ENCODE measurements around the gene AMFR.
"Not testable (repeated sequence)": the region's sequence is repeated elsewhere in the genome, so short reads cannot be mapped to it uniquely, and the experiment has no call there.

Gene AMFR

DNA sequence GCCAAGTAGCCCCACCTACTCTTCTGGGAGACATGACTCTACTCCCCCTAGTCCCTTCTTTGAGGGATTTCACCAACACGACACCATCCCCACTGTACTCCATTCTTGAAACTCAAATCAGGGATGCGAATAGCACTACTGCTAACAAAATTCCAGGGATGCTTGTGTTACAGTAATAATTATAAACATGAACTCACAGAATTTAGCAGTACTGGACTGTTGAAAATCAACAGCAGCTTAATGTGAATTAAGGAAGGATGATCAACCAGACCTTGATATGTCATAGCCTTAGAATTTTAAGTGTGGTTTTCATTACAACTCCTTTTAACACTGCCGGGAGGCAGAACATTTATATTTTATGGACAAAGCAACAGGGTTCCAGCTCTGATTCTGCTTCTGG is 37.9 kb downstream of the AMFR start:
- peak; percentile 48 for DNase-seq

DNA sequence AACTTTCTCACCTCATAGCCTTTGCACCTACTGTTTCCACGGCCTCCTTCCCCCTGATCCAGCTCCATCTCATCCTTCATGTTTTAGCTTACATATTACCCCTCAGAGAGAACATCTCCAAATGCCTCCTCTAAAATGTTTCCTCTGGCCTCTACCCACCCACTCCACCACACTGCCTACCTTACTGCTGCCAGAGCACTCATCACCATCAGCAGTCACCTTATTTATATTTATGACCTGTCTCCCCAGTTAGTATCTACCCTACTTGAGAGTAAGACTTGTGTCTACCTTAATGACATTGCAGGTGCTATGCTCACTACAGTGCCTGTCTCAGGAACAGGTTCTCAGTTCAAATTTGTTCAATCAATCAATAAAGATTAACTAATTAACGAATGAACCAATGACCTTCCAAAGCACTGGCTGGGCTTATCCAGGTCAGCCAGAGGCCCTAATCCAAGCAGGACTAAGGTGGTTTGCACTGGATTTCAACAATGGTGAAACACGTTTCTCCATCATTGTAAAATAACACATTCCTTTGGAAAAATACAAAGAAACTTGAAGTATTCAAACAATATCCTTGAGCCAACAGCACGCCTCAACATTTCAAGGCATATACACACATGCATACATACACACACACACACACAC is 41.1 kb downstream of the AMFR start:
- DNase-seq: no peak

- DNase-seq: peak; percentile 18
Observed at GRCh38 chr16:56382901-56383355, 42.4 kb downstream of the AMFR start.

DNA sequence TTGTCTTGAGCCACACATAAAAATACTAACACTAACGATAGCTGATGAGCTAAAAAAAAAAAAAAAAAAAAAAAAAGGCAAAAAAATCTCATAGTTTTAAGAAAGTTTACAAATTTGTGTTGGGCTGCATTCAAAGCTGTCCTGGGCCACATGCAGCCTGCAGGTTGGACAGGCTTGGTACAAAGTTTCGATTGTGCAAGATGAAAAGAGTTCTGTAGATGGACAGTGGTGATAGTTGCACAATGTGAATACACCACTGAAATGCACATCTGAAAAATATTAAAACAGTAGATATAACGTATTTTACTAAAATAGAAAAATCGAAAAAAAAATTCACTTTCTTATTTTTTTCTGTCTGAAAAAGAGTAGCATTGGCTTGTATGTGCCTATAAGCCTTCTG is 42.9 kb downstream of the AMFR start:
- no peak for DNase-seq

DNA sequence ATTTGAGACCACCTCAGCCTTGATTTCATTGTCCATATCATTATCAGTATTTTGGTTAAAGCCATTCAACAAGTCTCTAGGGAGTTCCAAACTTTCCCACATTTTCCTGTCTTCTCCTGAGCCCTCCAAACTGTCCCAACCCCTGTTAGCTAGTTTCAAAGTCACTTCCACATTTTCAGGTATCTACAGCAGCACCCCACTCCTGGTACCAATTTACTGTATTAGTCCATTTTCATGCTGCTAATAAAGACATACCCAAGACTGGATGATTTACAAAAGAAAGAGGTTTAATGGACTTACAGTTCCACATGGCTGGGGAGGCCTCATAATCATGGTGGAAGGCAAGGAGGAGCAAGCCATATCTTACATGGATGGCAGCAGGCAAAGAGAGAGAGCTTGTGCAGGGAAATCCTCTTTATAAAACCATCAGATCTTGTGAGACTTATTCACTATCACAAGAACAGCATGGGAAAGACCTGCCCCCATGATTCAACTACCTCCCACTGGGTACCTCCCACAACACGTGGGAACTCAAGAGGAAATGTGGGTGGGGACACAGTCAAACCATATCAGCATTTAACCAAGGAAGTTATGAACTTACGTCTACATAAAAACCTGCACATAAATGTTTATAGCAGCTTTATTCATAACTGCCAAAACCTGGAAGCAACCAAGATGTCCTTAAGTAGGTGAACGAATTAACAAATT is 44.4 kb downstream of the AMFR start:
- DNase-seq: not testable (repeated sequence)

DNA sequence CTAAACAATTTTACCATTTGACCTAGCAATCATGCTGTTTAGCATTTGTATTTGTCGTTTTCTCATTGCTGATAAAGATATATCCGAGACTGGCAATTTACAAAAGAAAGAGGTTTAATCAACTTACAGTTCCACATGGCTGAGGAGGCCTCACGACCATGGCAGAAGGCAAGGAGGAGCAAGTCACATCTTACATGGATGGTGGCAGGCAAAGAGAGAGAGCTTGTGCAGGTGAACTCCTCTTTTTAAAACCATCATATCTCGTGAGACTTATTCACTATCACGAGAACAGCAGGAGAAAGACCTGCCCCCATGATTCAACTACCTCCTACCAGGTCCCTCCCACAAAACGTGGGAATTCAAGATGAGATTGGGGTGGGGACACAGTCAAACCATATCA is 46.3 kb downstream of the AMFR start:
- not testable (repeated sequence) for DNase-seq

DNA sequence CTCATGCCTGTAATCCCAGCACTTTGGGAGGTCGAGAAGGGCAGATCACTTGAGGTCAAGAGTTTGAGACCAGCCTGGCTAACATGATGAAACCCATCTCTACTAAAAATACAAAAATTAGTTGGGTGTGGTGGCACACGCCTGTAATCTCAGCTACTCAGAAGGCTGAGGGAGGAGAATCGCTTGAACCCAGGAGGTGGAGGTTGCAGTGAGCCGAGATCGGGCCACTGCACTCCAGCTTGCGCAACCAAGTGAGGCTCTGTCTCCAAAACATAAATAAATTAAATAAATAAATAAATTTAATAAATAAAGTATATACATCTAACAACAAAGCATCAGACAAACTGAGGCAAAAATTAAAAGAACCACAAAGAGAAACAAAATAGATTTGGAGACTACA is 49.6 kb downstream of the AMFR start:
- DNase-seq: not testable (repeated sequence)

GRCh38 chr16:56373003-56373402 is 52.3 kb downstream of the AMFR start:
- DNase-seq: no peak

DNA sequence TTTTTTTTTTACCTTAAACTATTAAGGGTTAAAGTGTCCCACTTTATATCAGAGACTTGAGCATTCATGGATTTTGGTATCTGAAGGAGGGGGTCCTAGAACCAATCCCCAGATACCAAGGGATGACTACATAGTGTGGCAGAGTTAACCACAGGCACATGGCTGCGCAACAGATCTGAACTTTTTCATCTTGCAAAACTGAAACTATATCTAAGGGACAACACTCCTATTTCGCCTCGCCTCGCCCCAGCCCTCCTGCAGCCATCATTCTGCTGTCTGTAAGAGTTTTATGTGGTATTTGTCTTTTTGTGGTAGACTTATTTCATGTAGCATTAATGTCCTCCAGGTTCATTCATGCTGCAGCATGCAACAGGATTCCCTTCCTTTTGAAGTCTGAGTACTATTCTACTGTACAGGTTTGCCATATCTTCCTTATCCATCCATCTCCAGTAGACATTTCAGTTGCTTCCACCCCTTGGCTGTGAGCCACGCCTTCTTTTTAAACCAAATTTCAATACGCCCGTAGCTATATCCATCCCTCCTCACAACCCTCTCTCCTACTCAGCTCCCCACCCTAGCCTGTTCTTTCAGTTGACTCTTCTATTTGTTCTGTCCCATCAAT is 53.2 kb downstream of the AMFR start:
- DNase-seq: no peak

GRCh38 chr16:56371660-56371937 is 53.7 kb downstream of the AMFR start:
- no peak for DNase-seq

DNA sequence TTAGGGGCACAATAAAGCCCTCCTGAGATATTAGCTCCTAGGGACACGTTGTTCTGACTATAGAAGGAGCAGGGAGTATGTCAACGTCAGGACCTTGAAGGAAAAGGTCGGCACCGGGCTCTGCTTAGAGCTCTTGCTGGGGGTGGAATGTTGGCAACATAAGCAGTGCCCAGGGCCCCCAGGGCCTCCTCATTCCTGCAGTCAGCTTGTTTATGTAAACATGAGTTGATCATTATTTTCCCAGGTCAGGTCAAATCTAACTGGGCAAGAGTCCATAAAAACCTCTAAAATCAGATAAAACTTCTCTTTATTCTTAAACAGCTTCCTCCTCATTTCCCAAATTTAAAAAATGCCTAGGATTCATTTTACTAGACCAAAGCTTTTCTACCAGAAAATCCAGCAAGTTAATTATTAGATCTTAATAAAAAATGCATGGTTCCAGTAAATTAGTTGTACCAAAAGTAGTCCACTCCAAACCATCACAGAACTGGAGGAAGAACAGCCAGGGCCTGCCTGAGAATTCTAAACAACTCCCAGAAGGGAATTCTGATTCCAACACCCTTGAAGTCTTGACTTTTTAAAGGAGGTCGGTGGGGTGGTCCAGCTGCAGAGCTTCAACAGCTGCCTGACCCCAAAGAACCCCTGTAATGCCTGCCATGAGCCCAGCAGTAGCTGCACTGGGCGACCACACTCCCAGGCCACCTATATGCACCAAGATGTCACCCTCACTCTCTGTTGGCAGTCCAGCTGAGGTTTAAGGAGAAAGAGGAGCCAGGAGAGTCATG is 54.3 kb downstream of the AMFR start:
- DNase-seq: no peak

- no peak for DNase-seq
Observed at GRCh38 chr16:56370185-56370874, 55.0 kb downstream of the AMFR start.

DNA sequence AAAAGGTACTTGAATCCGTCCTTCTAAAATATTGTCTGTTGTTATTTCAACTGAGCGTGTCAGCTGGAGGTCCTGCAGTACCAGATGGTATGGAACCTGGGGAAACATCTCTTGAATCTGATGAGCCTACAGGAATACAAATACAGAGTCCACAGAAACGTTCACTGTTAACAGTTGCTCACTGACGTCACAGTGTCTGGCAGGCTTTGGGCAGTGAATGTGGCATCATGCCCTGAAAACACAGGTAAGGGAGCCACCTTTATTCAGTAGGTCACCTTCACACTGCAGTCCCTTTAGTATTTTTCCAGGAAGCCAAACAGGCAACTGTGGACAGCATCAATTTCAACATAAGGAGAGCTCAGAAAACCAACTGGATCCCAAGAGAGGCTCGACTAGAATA is 56.1 kb downstream of the AMFR start:
- DNase-seq: no peak

GRCh38 chr16:56368545-56368944 is 56.8 kb downstream of the AMFR start:
- no peak for DNase-seq

DNA sequence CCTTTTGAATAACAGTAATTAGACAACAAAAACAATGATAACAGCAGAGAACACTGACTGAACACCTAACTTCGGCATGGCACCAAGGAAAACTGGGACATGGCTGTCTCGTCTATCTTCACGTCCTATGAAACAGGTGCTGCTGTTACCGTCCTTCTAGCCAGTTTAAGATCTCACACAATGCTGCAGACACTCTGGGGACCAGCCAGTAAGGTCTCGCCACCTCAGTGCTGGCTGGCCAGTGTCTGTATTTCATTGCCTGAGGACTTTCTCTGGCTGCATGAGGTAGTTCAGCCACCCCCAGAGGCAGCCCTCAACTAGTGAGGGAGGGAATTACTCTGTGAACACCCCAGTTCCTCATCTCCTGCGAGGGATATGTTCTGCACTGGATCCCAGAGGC is 57.6 kb downstream of the AMFR start:
- no peak for DNase-seq

DNA sequence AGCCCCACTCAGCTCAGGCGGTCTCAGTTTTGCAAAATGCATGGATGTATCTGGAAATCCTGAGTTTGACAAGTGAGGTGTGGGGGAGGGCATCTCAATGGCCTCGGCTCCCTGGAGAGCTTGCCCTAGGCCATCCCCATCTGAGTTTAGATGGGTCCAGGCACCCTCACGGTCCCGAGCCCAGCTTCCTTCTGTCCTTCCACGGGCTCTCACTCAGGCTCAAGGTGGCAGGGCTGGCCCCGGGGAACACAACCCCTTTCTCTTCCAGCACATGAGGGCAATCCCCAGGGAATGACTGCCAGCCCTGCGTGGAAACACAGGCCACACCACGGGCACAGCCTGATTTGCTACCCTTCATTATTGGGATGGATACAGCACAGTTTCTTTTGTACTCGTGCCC is 58.4 kb downstream of the AMFR start:
- DNase-seq: no peak

DNA sequence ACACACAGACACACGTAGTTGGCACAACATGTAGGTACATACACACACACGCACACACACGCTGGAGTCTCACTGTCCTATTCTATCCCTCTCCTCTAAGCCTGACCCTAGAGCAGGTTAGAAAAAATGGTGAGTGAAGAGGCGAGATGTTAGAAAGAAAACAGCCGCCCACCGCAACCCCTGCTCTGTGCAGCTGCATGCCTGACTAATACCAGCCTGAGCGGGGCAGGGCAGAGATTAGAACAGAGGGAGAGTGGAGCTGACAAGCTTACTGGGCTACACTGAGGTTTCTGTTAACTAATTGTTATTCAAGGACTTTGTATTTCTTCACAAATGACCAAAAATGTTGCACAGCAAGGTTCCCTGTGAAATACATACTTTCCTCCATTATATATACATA is 59.8 kb downstream of the AMFR start:
- DNase-seq: no peak

- DNase-seq: no peak
Observed at GRCh38 chr16:56364865-56365264, 60.5 kb downstream of the AMFR start.

DNA sequence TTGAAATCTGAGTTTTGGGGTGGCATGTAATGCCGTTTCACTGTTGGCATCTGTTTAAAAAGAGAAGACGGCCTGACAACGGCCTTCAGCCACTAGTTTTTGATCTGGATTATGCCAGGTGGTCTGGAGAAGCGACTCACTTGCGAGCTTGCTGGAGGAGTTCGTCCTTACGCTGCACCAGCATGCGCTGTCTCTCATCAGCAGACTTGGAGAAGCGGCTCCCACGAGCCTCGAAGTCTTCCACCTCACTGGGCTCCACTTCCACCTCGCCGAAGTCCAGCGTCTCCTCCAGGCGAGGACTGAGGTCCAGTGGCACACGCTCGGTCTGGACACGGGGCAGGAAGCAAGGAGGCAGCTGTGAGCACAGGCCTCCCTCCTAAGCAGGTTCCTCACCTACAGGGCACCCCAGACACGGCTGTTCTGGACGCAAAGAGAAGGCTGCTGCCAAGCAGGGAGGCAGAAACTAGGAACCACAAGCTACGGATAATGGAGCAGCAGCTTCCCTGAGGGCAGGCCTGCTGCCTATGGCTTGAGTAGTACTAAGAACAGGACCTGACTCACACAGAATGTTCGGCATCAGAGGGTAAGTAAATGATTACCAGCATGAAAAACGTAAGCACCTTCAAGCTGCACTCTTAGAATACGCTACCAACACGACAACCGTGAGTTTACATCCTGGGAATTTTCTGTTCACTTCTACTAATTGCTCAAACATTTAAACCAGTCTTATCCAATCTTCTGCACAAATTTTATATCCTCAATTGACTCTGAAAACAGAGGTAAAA is 61.4 kb downstream of the AMFR start:
- no peak for DNase-seq

GRCh38 chr16:56363181-56363716 is 62.1 kb downstream of the AMFR start:
- DNase-seq: no peak

- no peak for DNase-seq
Observed at GRCh38 chr16:56362706-56363105, 62.6 kb downstream of the AMFR start.

All from fibroblast of skin of back (primary cell).